Activated CD8-positive, alpha-beta memory T cell treated with anti-CD3 and anti-CD28 coated beads for 24 hours (primary cell): ENCODE data around the gene PITPNB.
A peak's percentile ranks its signal among the peaks of the same experiment; 100 is the strongest.

Experiments
- DNase-seq: peaks from one replicate; pipeline ENCODE4 v3.0.0-alpha.2; 2020

The PITPNB gene

GRCh38 chr22:27918341-27919221 lies 475 bp downstream of the PITPNB start:
- peak; percentile 86 for DNase-seq

- no peak for DNase-seq
Measured at GRCh38 chr22:27915986-27916385, 3.1 kb downstream of the PITPNB start.

- DNase-seq = no peak
Measured at GRCh38 chr22:27913162-27913741, 5.8 kb downstream of the PITPNB start.

DNA sequence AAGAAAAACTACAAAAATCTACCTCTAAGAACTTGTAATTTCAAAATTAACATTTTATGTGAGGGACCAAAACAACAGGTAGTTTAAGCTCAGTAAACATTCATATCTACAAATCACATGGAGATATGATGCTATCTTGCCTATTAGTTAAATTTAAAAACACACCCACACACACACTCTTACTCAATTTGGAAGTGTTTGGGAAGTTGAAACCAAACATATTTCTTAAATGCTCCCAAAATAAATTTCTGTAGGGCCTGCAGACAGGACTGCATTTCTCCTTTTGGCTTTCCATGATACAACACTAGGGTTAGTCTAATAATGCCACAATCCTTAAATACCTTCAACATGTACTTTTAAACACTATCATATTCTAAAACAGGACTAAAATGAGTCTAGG lies 7.0 kb downstream of the PITPNB start:
- DNase-seq = no peak

- DNase-seq = no peak
Measured at GRCh38 chr22:27911330-27911729, 7.7 kb downstream of the PITPNB start.

- no peak for DNase-seq
Measured at GRCh38 chr22:27906241-27906640, 12.8 kb downstream of the PITPNB start.

GRCh38 chr22:27905653-27906052 lies 13.4 kb downstream of the PITPNB start:
- no peak for DNase-seq

DNA sequence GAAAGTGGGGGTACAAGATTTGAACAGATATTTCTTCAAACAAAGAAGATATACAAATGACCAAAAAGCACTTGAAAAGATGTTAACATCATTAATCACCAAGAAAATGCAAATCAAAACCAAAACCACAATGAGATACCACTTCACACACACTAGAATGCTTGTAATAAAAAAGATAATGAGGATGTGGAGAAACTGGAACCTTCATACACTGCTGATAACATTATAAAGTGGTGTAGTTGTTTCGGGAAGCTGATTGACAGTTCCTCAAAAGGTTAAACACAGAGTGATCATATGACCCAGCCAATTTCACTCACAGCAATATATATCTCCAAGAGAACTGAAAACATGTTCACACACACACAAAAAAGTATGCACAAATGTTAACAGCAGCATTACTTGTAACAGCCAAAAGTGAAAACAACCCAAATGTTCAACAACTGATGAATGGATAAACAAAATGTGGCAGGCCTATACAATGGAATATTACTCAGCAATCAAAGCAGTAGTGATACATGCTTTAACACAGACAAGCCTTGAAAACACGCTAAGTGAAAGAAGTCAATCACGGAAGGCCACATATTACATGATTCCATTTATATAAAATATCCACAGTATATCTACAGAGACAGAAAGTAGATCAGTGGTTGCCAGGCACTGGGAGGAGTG lies 15.1 kb downstream of the PITPNB start:
- DNase-seq = no peak

GRCh38 chr22:27900153-27900552 lies 18.9 kb downstream of the PITPNB start:
- DNase-seq = no peak

GRCh38 chr22:27896245-27896644 lies 22.8 kb downstream of the PITPNB start:
- DNase-seq = no peak

- no peak for DNase-seq
Measured at GRCh38 chr22:27895600-27895999, 23.5 kb downstream of the PITPNB start.

GRCh38 chr22:27892811-27893210 lies 26.2 kb downstream of the PITPNB start:
- DNase-seq = no peak

DNA sequence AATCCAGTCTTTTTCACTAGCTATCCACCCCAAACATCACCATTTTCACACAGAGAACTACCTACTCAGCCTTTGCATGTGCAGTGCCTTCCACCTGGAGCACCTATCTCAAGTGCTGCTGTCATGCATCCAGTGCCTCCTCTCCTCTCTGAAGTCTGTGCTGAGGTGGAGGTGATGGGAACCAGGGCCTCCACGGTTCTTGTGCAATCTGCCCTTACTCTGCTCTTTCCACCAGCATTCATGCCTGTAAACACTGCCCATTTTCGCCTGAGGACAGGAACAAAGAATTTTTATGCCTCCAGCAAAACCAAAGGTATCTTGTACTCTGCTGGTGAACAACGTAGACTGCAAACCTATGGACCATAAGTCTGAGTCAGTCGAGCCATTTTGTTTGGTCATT lies 27.0 kb downstream of the PITPNB start:
- DNase-seq = no peak

DNA sequence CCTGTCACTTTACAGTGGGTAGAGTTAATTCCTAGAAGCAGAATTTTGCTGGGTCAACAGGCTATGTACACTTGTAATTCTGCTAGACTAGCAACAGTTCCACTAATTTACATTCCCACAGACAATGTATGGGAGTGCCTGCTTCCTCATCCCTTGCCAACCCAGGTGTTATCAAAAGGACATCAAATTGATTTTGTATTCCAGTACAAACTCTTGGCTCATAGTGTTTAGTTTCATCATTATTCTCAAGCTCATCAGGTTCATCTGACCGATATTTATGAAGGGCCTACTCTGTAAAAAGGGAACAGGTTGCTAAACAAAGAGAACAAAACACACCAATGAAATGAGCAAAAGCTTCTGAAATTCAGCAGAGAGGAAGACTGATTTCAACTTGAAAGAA lies 30.7 kb downstream of the PITPNB start:
- DNase-seq = no peak

DNA sequence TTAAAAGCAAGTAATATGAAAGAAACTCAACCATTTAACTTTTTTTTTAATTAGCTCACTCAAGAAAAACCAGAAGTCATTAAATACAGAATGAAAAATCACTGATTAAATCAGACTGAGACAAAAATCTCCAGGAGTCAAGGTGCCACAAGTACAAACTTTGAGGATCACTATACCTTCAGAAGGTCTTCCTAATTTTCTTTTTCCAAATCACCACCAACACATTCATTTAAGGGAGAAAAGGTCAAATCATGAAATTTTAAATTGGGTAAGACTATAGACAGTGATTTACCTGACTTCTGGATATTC lies 32.3 kb downstream of the PITPNB start:
- no peak for DNase-seq

- no peak for DNase-seq
Measured at GRCh38 chr22:27885977-27886842, 32.8 kb downstream of the PITPNB start.

DNA sequence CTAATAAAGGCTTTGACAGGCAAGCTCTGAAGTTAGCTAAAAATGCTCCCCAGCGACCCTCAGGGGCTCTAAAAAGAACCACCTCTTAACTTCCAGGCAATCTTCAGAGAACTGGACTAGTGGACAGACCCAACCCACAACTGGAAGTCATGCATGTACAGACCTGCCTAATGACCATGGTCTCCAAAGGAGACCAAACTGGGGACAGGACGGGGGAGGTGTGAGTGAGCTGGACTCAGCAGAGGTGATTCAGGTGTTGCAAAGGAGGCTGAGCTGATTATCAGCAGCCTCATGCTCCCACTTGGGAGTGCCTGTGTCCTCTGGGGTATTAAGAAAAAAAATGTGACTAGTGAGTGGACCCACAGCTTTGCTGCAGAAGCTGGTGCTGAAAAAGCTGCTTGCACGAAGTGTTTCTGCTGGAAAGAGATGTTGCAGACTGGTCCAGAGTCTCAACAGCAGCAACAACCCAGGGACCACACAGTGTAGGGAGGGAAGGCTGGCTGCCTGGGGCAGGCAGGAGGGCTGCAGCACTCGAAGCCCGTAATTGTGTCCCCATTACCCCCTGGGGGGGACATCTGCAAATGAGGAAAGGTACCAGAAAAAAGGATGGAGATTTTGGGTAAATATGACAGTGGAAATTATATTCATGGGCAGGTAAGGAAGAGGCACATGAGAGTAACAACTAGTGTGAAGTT lies 35.3 kb downstream of the PITPNB start:
- DNase-seq = no peak

- DNase-seq = no peak
Measured at GRCh38 chr22:27882507-27883290, 36.4 kb downstream of the PITPNB start.

- no peak for DNase-seq
Measured at GRCh38 chr22:27881421-27881820, 37.6 kb downstream of the PITPNB start.

- DNase-seq = no peak
Measured at GRCh38 chr22:27880778-27881394, 38.2 kb downstream of the PITPNB start.

DNA sequence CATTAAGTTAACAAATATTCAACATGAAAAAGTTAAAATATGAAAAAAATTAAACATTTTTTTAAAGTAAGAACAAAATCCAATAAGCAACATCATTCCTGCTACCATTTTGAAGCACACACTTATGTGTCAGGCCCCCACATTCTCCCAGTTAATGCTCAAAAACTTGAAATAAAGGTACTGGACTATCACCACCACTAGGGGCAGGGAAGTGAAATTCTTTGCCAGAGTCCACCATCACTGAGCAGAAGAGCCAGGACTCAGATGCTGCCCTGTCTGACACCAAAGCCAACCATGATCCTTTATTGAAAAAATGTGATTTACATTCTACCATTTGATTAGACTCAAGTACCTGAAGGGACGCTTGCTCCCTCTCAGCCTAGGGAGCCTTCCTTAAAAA lies 39.1 kb downstream of the PITPNB start:
- no peak for DNase-seq
